Measurements from ENCODE around the gene CLTC. TPM values are rescaled to one million over a fixed set of nuclear protein-coding genes. Genes with fewer than 3 reads are reported as not detected.

Gene CLTC
- total and polyA plus RNA-seq, 12 donors, result 42.5 to 196 (median 167) TPM

DNA sequence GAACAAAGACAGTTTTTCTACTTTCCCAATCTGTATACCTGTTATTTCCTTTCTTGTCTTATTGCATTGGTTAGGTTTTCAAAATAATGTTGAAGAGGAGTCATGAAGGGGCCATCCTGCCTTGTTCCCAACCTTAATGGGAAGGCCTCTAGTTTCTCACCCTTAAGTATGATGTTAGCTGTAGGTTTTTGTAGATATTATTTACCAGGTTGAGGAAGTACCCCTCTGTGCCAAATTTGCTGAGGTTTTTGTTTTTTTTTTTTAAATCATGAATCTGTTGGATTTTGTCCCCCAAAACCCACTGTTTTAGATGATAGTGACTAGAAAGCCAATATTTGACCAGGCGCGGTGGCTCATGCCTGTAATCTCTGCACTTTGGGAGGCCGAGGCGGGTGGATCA lies 124.1 kb downstream of the CLTC start:
- TF ChIP-seq, protein P1, sequence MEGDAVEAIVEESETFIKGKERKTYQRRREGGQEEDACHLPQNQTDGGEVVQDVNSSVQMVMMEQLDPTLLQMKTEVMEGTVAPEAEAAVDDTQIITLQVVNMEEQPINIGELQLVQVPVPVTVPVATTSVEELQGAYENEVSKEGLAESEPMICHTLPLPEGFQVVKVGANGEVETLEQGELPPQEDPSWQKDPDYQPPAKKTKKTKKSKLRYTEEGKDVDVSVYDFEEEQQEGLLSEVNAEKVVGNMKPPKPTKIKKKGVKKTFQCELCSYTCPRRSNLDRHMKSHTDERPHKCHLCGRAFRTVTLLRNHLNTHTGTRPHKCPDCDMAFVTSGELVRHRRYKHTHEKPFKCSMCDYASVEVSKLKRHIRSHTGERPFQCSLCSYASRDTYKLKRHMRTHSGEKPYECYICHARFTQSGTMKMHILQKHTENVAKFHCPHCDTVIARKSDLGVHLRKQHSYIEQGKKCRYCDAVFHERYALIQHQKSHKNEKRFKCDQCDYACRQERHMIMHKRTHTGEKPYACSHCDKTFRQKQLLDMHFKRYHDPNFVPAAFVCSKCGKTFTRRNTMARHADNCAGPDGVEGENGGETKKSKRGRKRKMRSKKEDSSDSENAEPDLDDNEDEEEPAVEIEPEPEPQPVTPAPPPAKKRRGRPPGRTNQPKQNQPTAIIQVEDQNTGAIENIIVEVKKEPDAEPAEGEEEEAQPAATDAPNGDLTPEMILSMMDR (IDR thresholded peaks at IDR 0.05), result no peak
- peaks cover 0 to 51% (median 13%) of the 10 kb centered on the region in 9 donors for H3K36me3 ChIP-seq
- peaks cover 0 to 8% (median 0%) of the 10 kb centered on the region in 11 donors for H3K9me3 ChIP-seq
- ATAC-seq, result no peak
- no peak overlapping the region for H3K4me3 ChIP-seq
- intact Hi-C loops (cut with DNase I), result loop anchor here in 2 of 10 donors (10.0 kb wide), 2 partner anchors 291 to 311 kb away; no protein-coding TSS in a partner anchor
- no peak for DNase-seq
- H3K4me1 ChIP-seq, result peaks cover 0 to 8% (median 0%) of the 10 kb centered on the region in 9 donors
- WGBS, 2 donors, result 97 to 99% methylated on average over 4 of the region's 4 CpGs
- H3K27me3 ChIP-seq, result no peaks in the 10 kb centered on the region
- H3K27ac ChIP-seq, result no peak overlapping the region

DNA sequence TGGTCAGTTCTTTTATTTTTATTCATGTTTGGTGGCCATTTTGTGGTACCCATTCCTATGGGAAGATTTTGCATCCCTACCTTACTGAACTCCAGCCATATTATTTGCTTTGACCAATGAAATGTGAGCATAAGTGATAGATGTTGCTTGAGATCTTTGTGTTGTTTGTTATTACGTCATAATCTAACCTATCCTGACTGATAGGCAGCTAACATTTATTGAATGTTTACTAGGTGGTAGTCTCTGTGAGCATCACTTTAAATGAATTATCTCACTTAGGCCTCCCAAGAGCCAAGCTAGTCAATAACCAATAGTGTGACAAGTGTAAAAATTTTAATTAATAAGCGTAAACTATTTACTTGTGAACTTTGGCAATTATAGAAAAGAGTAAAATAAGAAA lies 125.3 kb downstream of the CLTC start:
- WGBS, 2 donors, result 97 to 98% methylated on average over 2 of the region's 2 CpGs
- intact Hi-C loops (cut with DNase I), result loop anchor here in 2 of 10 donors (10.0 kb wide), 2 partner anchors 290 to 310 kb away; no protein-coding TSS in a partner anchor
- DNase-seq, result no peak

More for the DNA sequence above, 125.3 kb downstream of the CLTC start:
- Histone ChIP-seq H3K27ac (no peak overlapping the region), H3K4me1 (peaks cover 0 to 8% (median 0%) of the 10 kb centered on the region in 9 donors), H3K27me3 (no peaks in the 10 kb centered on the region), H3K9me3 (peaks cover 0 to 8% (median 0%) of the 10 kb centered on the region in 11 donors), H3K4me3 (no peak overlapping the region), H3K36me3 (peaks cover 0 to 39% (median 13%) of the 10 kb centered on the region in 9 donors)
- TF ChIP-seq, protein P1 (IDR thresholded peaks at IDR 0.05), result no peak
- no peak for ATAC-seq

Other genes with a start within 250 kb of the CLTC start
- 10 to 100 TPM; 14.2 to 22.9 (median 20.7) TPM for gene DHX40, start 54.3 kb upstream of the CLTC start, total RNA-seq
- gene DHX40, start 54.3 kb upstream of the CLTC start, polyA plus RNA-seq, result 10 to 100 TPM in 1 of 2 donors, 1 to 10 TPM in 1; 6.9 to 10.0 TPM
- gene PTRH2, start 87.5 kb downstream of the CLTC start, total RNA-seq, result 10 to 100 TPM in 3 of 10 donors, 1 to 10 TPM in 7; 7.5 to 13.8 (median 9.1) TPM
- 10 to 100 TPM; 21.7 to 23.6 TPM for gene PTRH2, start 87.5 kb downstream of the CLTC start, polyA plus RNA-seq
- gene VMP1, start 87.8 kb downstream of the CLTC start, total RNA-seq, result 10 to 100 TPM; 41.3 to 98.9 (median 51.6) TPM
- 10 to 100 TPM; 20.5 to 38.1 TPM for gene VMP1, start 87.8 kb downstream of the CLTC start, polyA plus RNA-seq